ENCODE measurements around the gene CPEB2.

CPEB2 gene

DNA sequence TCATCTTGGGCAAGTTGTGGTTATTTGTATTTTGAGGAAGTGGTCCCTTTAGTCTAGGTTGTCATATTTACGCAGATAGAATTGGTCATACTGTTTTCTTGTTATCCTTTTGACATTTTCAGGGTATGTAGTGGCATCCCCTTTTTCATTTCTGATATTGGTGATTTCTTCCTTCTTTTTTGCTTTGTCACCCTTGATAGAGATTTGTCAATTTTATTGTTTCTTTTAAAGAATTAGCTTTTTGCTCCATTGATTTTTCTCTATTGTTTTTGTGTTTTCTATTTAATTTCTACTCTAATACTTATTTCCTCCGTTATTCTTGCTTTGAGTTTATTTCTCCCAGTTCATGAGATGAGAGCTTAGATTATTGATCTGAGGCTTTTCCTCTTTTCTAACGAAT is 87.7 kb downstream of the CPEB2 start:
- H3K36me3 Mint-ChIP-seq, result peaks cover 0 to 2% of the 10 kb centered on the region in 2 donors
- DNase-seq (no peak), ATAC-seq (replicated peaks) (no peak)
- no peak overlapping the region for H3K27ac Mint-ChIP-seq
- H3K9me3 Mint-ChIP-seq, result peaks cover 0 to 10% of the 10 kb centered on the region in 2 donors
- no peaks in the 10 kb centered on the region for H3K4me1 Mint-ChIP-seq
- peaks cover 0 to 9% of the 10 kb centered on the region in 2 donors for H3K27me3 Mint-ChIP-seq
- no peak overlapping the region for H3K4me3 Mint-ChIP-seq

DNA sequence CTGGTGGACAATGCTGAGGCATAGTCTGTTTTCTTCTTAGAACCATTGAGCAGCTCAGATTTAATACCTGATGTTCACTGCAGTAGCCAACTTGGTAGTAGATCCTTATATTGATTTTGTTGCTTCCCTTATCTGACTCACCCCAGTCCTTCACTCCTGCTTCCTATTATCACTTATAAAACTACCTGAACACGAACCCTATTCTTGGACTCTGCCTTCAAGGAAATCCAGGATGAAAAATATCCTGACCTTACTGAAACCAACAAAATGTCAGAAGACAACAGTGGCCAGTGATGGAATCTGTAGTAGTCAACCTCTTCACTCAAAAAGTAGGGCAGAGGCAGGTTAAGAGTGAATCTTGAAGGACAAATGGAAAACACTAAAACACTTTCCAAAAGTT is 98.1 kb downstream of the CPEB2 start:
- Mint-ChIP-seq H3K4me1 (no peaks in the 10 kb centered on the region), H3K4me3 (no peak overlapping the region), H3K27me3 (peaks cover 11 to 12% of the 10 kb centered on the region in 2 donors), H3K9me3 (peaks cover 5 to 13% of the 10 kb centered on the region in 2 donors), H3K36me3 (no peaks in the 10 kb centered on the region), H3K27ac (no peak overlapping the region)
- DNase-seq (no peak), ATAC-seq (replicated peaks) (no peak)

DNA sequence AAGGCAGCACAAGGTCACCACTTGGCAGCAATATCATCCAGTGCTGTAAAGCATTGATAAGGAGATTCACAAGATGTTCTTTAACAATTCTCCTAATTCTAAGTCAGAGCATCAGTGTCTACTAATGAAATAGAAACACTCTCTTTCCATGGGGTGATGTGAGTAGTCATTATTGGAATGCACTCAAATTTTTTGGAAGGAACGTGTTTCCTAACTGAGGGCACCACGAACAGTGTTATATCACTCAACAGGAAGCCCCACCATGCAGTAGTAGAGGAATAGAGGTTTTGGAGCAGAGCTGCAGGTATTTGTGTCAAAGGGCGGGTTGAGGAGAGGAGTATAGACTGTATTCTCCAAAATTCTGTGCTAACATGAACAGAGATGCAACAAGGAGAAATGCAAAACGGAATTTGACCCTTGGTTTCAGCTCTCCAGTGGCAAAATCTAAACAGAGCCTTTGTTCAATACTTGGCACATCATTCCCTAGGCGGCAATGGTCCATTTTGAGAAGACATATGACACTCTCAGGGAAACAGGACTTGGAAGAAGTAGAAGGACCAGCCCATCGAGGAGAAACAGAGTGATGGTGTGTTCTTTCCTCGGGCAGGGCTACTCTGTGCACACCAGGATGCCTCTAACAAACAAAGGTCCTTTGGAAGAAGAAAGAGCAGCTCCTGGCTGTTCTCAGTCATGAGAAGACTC is 98.9 kb downstream of the CPEB2 start:
- no peaks in the 10 kb centered on the region for H3K36me3 Mint-ChIP-seq
- H3K27ac Mint-ChIP-seq, result no peak overlapping the region
- no peak overlapping the region for H3K4me3 Mint-ChIP-seq
- ATAC-seq (replicated peaks) (no peak), DNase-seq (no peak)
- peaks cover 11 to 12% of the 10 kb centered on the region in 2 donors for H3K27me3 Mint-ChIP-seq
- no peaks in the 10 kb centered on the region for H3K4me1 Mint-ChIP-seq
- H3K9me3 Mint-ChIP-seq, result peaks cover 5 to 13% of the 10 kb centered on the region in 2 donors

DNA sequence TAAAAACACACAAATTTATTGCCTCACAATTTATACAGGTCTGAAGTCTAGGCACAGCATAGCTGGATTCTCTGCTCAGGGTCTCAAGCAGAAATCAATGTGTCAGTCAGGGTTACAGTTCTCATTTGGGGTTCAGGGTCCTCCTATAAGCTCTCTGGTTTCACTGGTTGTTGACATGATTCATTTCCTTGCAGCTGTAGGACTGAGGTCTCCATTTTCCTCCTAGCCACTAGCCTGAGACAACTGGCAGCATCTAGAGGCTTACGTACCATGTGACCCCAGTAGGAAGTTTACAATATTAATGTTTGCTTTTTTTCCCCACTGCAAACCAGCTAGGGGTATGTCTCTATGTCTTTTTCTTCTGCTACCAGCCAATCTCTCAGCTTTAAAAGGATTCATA is 102.5 kb downstream of the CPEB2 start:
- Mint-ChIP-seq H3K36me3 (no peaks in the 10 kb centered on the region), H3K27ac (no peak overlapping the region), H3K27me3 (peaks cover 6 to 7% of the 10 kb centered on the region in 2 donors), H3K4me1 (no peaks in the 10 kb centered on the region), H3K9me3 (peaks cover 4 to 10% of the 10 kb centered on the region in 2 donors), H3K4me3 (no peak overlapping the region)
- no peak for DNase-seq
- ATAC-seq (replicated peaks), result no peak

DNA sequence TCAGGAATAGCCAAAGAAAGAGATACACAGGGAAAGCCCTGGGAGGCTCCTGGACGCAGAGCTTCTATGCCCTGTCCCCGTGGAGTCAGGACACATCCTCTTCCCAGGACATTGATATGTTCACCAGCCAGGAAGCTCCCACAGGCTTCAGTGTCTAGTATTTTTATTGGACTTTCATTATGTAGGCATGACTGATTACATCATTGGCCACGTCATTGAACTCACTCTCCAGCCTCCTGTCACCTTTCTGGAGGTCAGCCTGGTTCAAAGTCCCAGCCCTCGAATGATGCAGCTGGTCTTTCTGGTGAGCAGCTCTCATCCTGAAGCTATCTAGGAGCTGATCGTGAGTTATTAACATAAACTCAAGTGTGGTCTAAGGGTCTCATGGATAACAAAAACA is 104.1 kb downstream of the CPEB2 start:
- no peak overlapping the region for H3K27ac Mint-ChIP-seq
- no peak overlapping the region for H3K4me3 Mint-ChIP-seq
- ATAC-seq (replicated peaks) (no peak), DNase-seq (no peak)
- H3K9me3 Mint-ChIP-seq, result peaks cover 4 to 10% of the 10 kb centered on the region in 2 donors
- no peaks in the 10 kb centered on the region for H3K4me1 Mint-ChIP-seq
- no peaks in the 10 kb centered on the region for H3K36me3 Mint-ChIP-seq
- peaks cover under 1 to 12% of the 10 kb centered on the region in 2 donors for H3K27me3 Mint-ChIP-seq

DNA sequence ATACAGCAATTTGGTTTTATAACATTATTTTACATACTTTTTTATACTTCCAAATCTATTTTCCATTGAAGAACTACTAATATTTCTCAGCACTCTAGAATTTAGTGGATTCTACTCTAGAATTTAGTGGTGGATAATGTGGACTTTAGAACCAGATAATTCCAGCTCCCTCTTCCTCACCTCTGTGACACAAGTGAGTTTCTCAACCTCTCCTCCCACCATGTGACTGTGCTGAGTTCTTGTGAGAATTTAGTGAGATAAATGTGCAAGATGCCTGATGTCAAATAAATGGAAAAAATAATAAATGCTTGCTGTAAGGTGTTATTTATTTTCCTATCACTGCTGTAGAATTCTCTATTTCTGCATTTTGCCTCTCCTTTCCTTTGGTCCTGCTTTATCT is 107.3 kb downstream of the CPEB2 start:
- H3K4me3 Mint-ChIP-seq, result no peak overlapping the region
- no peak for ATAC-seq (replicated peaks)
- H3K4me1 Mint-ChIP-seq, result no peaks in the 10 kb centered on the region
- H3K36me3 Mint-ChIP-seq, result no peaks in the 10 kb centered on the region
- DNase-seq, result no peak
- no peak overlapping the region for H3K27ac Mint-ChIP-seq
- H3K9me3 Mint-ChIP-seq, result no peaks in the 10 kb centered on the region
- H3K27me3 Mint-ChIP-seq, result peaks cover 0 to 5% of the 10 kb centered on the region in 2 donors

DNA sequence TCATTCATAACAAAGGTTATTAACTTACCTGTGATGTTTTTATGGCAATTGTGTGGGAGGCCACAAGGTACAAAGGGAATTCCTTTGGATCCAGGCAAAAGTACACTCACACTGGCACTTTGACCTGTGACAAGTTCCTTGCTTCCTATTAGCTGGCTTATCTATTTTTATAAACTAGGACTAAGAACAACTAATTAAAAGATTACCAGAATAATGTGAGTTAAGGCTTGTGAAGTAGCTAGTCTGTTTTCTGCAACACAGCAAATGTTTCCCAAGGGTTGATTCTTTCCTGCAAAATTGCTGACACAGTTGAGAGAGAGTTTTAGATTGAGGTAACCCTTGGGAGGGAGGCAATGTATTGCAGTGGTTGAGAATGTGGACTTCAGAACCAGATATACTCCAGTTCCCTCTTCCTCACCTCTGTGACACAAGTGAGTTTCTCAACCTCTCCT is 107.9 kb downstream of the CPEB2 start:
- Mint-ChIP-seq H3K27me3 (peaks cover 0 to 5% of the 10 kb centered on the region in 2 donors), H3K4me1 (no peaks in the 10 kb centered on the region), H3K27ac (no peak overlapping the region), H3K36me3 (no peaks in the 10 kb centered on the region), H3K9me3 (no peaks in the 10 kb centered on the region), H3K4me3 (no peak overlapping the region)
- DNase-seq (no peak), ATAC-seq (replicated peaks) (no peak)

DNA sequence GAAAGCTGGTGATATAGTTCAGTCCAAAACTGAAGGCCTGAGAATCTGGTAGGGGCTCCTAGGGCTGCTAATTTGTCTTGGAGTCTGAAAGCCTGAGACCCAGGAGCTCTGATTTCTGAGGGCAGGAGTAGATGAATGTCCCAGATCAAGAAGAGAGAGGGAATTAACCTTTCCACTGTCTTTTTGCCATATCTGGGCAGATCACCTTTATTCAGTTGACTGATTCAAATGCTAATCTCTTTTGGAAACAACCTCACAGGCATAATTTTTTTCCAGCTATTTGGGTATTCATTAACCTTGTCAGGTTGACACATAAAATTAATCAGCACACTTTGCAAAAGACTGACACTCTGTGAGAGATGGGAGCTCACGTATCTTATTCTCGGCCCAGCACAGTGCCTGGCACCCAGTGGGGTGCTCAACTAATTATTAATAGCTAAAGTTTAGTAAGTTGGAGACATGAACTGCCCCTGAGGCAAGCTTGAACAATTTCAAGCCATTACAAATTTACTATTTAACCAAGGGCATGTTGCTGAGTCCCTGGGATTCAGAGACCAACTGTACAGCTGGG is 114.3 kb downstream of the CPEB2 start:
- no peak for DNase-seq
- no peak overlapping the region for H3K4me3 Mint-ChIP-seq
- ATAC-seq (replicated peaks), result no peak
- H3K36me3 Mint-ChIP-seq, result peaks cover 4% of the 10 kb centered on the region in 2 donors
- peaks cover 11 to 12% of the 10 kb centered on the region in 2 donors for H3K9me3 Mint-ChIP-seq
- H3K4me1 Mint-ChIP-seq, result no peaks in the 10 kb centered on the region
- no peak overlapping the region for H3K27ac Mint-ChIP-seq
- peaks cover 0 to 19% of the 10 kb centered on the region in 2 donors for H3K27me3 Mint-ChIP-seq

DNA sequence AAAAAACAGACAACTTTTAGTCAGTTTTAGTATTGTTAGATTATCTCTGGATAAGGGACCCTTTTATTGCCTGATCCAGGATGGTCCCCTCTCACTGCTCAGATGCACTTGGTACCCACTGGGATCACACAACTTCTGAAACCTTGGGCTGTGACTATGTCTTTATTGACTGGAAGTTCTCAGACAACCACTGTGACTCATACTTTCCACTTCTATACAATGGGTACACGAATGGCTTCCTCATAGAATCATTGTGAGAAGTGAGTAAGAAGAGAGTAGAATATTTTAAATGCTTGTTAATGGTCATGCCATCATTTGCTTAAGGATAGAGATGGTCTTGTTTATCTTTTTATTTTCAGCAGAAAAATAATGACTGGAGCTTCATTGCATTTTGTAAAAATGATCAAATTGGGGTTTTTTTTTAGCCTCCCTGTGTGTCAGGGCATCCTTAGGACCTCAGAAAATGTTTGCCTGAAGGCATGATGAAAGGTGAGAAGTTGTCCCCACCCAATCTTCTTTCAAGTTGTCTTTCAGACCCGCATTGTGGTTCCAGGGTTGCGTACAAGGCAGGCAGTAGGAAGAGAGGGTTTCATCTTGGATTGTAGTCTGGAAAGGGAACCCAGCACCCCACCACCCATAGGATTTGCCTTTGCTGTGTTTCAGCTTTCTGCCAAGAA is 115.1 kb downstream of the CPEB2 start:
- Mint-ChIP-seq H3K9me3 (peaks cover 11 to 13% of the 10 kb centered on the region in 2 donors), H3K27me3 (peaks cover 0 to 19% of the 10 kb centered on the region in 2 donors), H3K27ac (no peak overlapping the region), H3K4me1 (no peaks in the 10 kb centered on the region), H3K4me3 (no peak overlapping the region), H3K36me3 (peaks cover 4% of the 10 kb centered on the region in 2 donors)
- ATAC-seq (replicated peaks) (peak; percentile 42 to 57), DNase-seq (no peak)

DNA sequence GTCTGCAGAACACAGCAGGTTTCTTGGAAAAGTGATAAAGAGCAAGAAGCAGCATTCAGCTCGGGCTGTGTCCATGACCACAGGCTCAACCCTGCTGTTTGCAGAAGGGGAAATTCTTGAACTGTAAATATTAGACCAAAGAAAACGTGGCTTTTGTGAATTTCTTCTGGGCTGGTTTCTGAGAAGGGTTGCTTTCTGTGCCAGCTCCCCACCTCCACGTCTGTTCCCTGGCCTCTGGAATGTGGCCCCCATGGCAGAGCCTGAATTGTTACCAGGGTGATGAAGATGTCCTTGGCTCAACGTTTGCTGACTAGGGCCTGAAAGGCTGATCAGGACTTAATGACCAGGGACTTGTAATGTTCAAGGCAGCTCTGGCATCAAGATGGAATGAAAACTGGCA is 116.0 kb downstream of the CPEB2 start:
- no peak overlapping the region for H3K27ac Mint-ChIP-seq

More for the DNA sequence above, 116.0 kb downstream of the CPEB2 start:
- Mint-ChIP-seq H3K27me3 (peaks cover 0 to 19% of the 10 kb centered on the region in 2 donors), H3K9me3 (peaks cover 11 to 13% of the 10 kb centered on the region in 2 donors), H3K4me1 (no peaks in the 10 kb centered on the region), H3K4me3 (no peak overlapping the region), H3K36me3 (peaks cover 4% of the 10 kb centered on the region in 2 donors)
- ATAC-seq (replicated peaks), result no peak
- DNase-seq, result no peak
